Central memory CD8-positive, alpha-beta T cell (primary cell): Measurements from ENCODE around the gene DSC2.
"Not testable (repeated sequence)": the region's sequence is repeated elsewhere in the genome, so short reads cannot be mapped to it uniquely, and the experiment has no call there.

ENCODE experiments used
- ATAC-seq: fragments of 150-1000 bp; cut with Tn5 transposase; replicated peaks from 2 replicates; pipeline ENCODE4 v1.10.0; 2022; ENCODE audit warnings: mild to moderate bottlenecking, moderate FRiP score, moderate number of reproducible peaks; ENCODE audit not compliant: poor library complexity, severe bottlenecking; ENCODE audit errors: extremely low read depth
- DNase-seq, 2 donors: peaks; one replicate each; pipeline ENCODE4 v3.0.0; 2021; ENCODE audit warnings: low spot score in 2 of 2
- H3K27ac Mint-ChIP-seq: one replicate; pipeline ENCODE4 v1.8.0; 2022; ENCODE audit warnings: low read depth, mild to moderate bottlenecking, moderate library complexity, mixed read lengths
- H3K27me3 Mint-ChIP-seq: one replicate; pipeline ENCODE4 v1.8.0; 2022; ENCODE audit warnings: mixed read lengths
- H3K36me3 Mint-ChIP-seq: one replicate; pipeline ENCODE4 v1.8.0; 2022; ENCODE audit warnings: mild to moderate bottlenecking, moderate library complexity, mixed read lengths; ENCODE audit not compliant: insufficient read depth
- H3K4me1 Mint-ChIP-seq: one replicate; pipeline ENCODE4 v1.8.0; 2022; ENCODE audit warnings: mixed read lengths
- H3K4me3 Mint-ChIP-seq: one replicate; pipeline ENCODE4 v1.8.0; 2022; ENCODE audit warnings: mild to moderate bottlenecking, moderate library complexity, mixed read lengths
- H3K9me3 Mint-ChIP-seq: one replicate; pipeline ENCODE4 v1.8.0; 2022; ENCODE audit warnings: mixed read lengths

DSC2 gene

GRCh38 chr18:31102025-31102684, at the start of gene DSC2:
Gene DSC2 (minus strand): TSS chr18:31102421. CDS start chr18:31101971, 450 bp downstream.
- Mint-ChIP-seq H3K27ac (no peak within 1 kb of the TSS), H3K4me1 (no peaks in the 10 kb centered on the region), H3K36me3 (no peaks in the 10 kb centered on the region), H3K9me3 (peaks cover 27% of the 10 kb centered on the region), H3K27me3 (peaks cover 20% of the 10 kb centered on the region), H3K4me3 (no peak within 1 kb of the TSS)
- no peak for ATAC-seq
- DNase-seq = no peak

DNA sequence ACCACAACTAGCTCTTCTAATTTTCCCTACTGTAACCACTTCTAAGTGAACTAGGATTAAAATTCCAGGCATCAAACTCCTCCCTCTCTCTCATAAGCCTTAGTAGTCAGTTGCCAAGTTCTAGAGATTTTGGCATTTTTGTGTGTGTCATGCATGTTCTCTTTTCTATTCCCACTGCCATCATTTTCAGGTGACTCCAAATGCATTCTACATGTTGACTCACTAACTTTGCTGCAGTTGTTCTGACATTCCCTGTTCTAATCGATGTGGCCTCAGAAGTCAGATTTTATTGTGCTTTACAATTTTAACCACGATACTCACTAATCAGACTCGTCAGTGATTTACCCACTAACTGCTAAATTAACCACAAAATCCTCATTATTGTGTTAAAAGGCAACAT, 47.1 kb upstream of the DSC2 start:
- ATAC-seq = no peak
- Mint-ChIP-seq H3K4me3 (no peak overlapping the region), H3K36me3 (no peaks in the 10 kb centered on the region), H3K9me3 (peaks cover 5% of the 10 kb centered on the region), H3K27me3 (no peaks in the 10 kb centered on the region), H3K4me1 (no peaks in the 10 kb centered on the region), H3K27ac (no peak overlapping the region)
- no peak for DNase-seq

DNA sequence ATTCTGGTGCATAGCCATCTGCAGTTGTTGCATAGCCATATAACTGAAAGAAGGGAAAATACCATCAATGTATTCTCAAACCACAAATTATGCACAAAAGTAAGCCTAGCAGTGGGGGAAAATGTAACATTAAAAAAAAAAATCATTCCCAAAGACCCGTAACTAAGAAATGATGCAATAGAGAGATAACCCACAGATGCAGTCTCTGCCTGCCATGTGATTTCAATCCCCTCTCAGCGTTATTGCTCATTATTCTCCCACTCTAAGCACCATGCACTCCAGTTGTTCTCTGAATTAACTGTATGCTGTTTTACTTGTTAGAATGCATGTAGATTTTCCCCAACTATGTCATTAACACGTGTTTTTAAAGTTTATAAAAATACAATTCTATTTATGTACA, 46.4 kb upstream of the DSC2 start:
- Mint-ChIP-seq H3K4me1 (no peaks in the 10 kb centered on the region), H3K36me3 (no peaks in the 10 kb centered on the region), H3K27me3 (no peaks in the 10 kb centered on the region), H3K9me3 (peaks cover 6% of the 10 kb centered on the region), H3K4me3 (no peak overlapping the region), H3K27ac (no peak overlapping the region)
- DNase-seq (no peak), ATAC-seq (no peak)

DNA sequence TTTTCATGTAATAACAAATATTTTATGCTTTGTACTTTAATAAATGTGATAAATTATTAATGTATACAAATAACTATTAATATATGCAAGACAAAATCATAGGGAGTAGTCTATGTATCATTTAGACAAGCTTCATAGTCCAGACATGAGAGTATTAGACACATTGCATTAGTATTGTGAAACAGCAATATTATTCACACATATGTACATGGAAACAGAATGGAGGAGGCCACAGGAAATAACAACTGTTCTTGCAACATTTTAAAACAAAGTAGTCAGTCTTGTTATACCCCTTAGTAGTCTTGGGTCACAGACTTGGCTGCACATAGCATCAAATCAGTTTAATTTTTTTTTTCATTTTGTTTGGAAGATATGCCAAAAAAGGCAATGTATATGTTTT, 44.6 kb upstream of the DSC2 start:
- H3K4me3 Mint-ChIP-seq = no peak overlapping the region
- no peaks in the 10 kb centered on the region for H3K27me3 Mint-ChIP-seq
- ATAC-seq = no peak
- no peaks in the 10 kb centered on the region for H3K36me3 Mint-ChIP-seq
- H3K9me3 Mint-ChIP-seq = peaks cover 6% of the 10 kb centered on the region
- no peaks in the 10 kb centered on the region for H3K4me1 Mint-ChIP-seq
- no peak for DNase-seq
- no peak overlapping the region for H3K27ac Mint-ChIP-seq

DNA sequence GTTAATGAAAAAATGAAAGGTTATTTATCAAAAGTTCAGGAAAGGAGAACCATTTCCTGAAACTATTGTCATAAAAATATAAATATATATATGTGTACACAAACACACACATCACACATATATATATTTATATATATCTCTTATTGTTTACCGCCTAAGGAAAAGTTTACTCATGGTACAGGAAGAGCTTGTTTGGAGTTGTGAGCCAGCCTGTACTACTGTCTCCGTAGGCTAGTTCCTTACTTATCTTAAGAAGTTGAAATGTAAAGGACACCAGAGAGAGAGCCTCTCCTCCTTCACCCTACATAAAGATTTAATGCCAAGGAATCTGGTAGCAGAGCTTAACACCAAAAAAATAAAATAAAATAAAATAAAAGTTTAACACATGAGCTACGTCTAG, 40.8 kb upstream of the DSC2 start:
- H3K9me3 Mint-ChIP-seq = peaks cover 10% of the 10 kb centered on the region
- H3K27me3 Mint-ChIP-seq = no peaks in the 10 kb centered on the region
- H3K36me3 Mint-ChIP-seq = no peaks in the 10 kb centered on the region
- no peak for DNase-seq
- H3K4me3 Mint-ChIP-seq = no peak overlapping the region
- H3K4me1 Mint-ChIP-seq = no peaks in the 10 kb centered on the region
- no peak for ATAC-seq
- H3K27ac Mint-ChIP-seq = no peak overlapping the region

- DNase-seq (no peak), ATAC-seq (no peak)
- H3K4me3 Mint-ChIP-seq = no peak overlapping the region
- H3K4me1 Mint-ChIP-seq = no peaks in the 10 kb centered on the region
- peaks cover 1% of the 10 kb centered on the region for H3K36me3 Mint-ChIP-seq
- no peaks in the 10 kb centered on the region for H3K27me3 Mint-ChIP-seq
- H3K9me3 Mint-ChIP-seq = peaks cover 12% of the 10 kb centered on the region
- no peak overlapping the region for H3K27ac Mint-ChIP-seq
These were observed 36.5 kb upstream of the DSC2 start for GRCh38 chr18:31138709-31139108.

DNA sequence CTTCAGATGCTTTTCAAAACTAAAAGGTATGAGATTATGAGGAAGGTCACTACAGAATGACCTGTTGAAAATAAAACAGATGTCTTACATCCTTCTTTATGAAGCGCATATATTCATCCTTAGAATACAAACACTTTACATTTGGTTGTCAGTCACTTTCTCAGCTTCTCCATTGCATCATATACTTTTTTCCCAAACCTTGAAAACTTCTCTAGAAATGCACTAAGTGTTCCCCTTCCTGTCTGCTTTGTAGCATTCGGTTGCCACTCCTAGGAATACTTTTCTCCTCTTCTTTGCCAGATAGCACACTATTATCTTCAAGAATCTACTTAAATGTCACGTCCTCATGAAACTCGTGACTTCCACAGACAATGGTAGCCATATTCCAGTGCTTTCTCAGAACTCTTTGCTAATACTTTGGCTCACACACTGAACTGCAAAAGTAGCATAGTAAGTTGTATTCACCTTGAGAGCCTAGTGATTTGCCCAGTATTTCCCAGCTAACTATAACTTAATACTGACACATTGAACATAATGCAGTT, 32.8 kb upstream of the DSC2 start:
- H3K9me3 Mint-ChIP-seq = peaks cover 12% of the 10 kb centered on the region
- H3K36me3 Mint-ChIP-seq = peaks cover 1% of the 10 kb centered on the region
- H3K4me1 Mint-ChIP-seq = no peaks in the 10 kb centered on the region
- H3K4me3 Mint-ChIP-seq = no peak overlapping the region
- no peak for DNase-seq
- no peak for ATAC-seq
- H3K27me3 Mint-ChIP-seq = no peaks in the 10 kb centered on the region
- H3K27ac Mint-ChIP-seq = no peak overlapping the region

GRCh38 chr18:31129398-31130115, 27.3 kb upstream of the DSC2 start:
- H3K4me1 Mint-ChIP-seq = no peaks in the 10 kb centered on the region

DNA sequence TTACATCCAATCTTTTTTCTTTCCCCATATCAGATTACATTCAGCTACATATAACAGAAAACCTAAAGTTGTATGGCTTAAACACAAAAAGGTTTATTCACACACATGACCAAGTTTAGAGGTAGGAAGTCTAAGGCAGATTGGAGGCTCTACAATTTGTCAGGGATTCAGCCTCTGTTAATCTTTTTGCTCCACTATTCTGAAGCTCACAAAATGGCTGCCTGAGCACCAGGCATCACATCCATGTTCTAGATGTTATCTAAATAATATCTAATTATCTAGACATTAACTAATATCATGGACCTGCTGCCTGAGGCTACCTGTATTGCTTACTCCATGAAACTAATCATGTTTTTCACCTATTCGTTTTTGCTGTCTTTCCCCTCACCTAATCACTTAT, 23.7 kb upstream of the DSC2 start:
- Mint-ChIP-seq H3K27ac (no peak overlapping the region), H3K27me3 (no peaks in the 10 kb centered on the region), H3K4me1 (no peaks in the 10 kb centered on the region), H3K4me3 (no peak overlapping the region), H3K9me3 (no peaks in the 10 kb centered on the region), H3K36me3 (no peaks in the 10 kb centered on the region)
- ATAC-seq = no peak
- DNase-seq = no peak

More at GRCh38 chr18:31129398-31130115, 27.3 kb upstream of the DSC2 start:
- Mint-ChIP-seq H3K9me3 (no peaks in the 10 kb centered on the region), H3K27ac (no peak overlapping the region), H3K27me3 (no peaks in the 10 kb centered on the region), H3K4me3 (no peak overlapping the region), H3K36me3 (no peaks in the 10 kb centered on the region)
- ATAC-seq = no peak
- no peak for DNase-seq

- H3K4me3 Mint-ChIP-seq, ATAC-seq, H3K4me1 Mint-ChIP-seq: not testable (repeated sequence)
These were observed 20.9 kb upstream of the DSC2 start for GRCh38 chr18:31123125-31123524.

DNA sequence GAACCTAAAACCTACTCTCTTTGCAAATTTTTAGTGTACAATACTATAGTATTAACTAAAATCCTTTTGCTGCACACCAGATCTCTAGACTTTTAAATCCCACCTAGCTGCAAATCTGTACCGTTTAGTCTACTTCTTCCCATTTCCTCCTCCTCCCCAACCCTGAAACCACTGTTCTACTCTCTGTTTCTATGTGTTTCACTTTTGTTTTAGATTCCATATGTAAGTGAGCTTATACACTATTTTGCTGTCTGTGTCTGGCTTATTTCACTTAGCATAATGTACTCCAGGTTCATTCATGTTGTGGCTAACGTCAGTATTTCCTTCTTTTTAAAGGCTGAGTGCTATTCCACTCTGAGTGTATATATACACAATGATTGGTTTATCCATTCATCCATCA, 18.4 kb upstream of the DSC2 start:
- Mint-ChIP-seq H3K27ac (no peak overlapping the region), H3K27me3 (no peaks in the 10 kb centered on the region), H3K9me3 (peaks cover 23% of the 10 kb centered on the region), H3K36me3 (no peaks in the 10 kb centered on the region), H3K4me1 (no peaks in the 10 kb centered on the region), H3K4me3 (no peak overlapping the region)
- DNase-seq (no peak), ATAC-seq (no peak)

More at GRCh38 chr18:31123125-31123524, 20.9 kb upstream of the DSC2 start:
- H3K27me3 Mint-ChIP-seq, H3K27ac Mint-ChIP-seq, H3K36me3 Mint-ChIP-seq, DNase-seq: not testable (repeated sequence)
- peaks cover 18% of the 10 kb centered on the region for H3K9me3 Mint-ChIP-seq

GRCh38 chr18:31116853-31117595, 14.8 kb upstream of the DSC2 start:
- no peak overlapping the region for H3K4me3 Mint-ChIP-seq
- H3K4me1 Mint-ChIP-seq = no peaks in the 10 kb centered on the region
- ATAC-seq = no peak
- no peak for DNase-seq
- H3K9me3 Mint-ChIP-seq = peaks cover 23% of the 10 kb centered on the region
- H3K27me3 Mint-ChIP-seq = no peaks in the 10 kb centered on the region
- H3K36me3 Mint-ChIP-seq = no peaks in the 10 kb centered on the region
- H3K27ac Mint-ChIP-seq = no peak overlapping the region
